Spleen (tissue), 7 donors: ENCODE results near the gene PCDHB2.

Source experiments
- CTCF ChIP-seq, 11 experiments: fragments of 200-600 bp in 7 of 11; fragments of 450-650 bp in 4 of 11; sonication (generic) in 4 of 11; IDR thresholded peaks in 8 of 11; conservative IDR thresholded peaks in 3 of 11; 1 replicate in 7 of 11; 2 replicates in 4 of 11; pipeline versions ENCODE4 v1.4.0 to v1.8.0; 2016 to 2021; ENCODE audit warnings: antibody characterized with exemption in 11 of 11, inconsistent platforms in 4 of 11, mild to moderate bottlenecking in 1 of 11
- POLR2A ChIP-seq, 3 donors: fragments of 450-650 bp; IDR thresholded peaks; one replicate each; pipeline ENCODE4 v1.5.1; 2017; ENCODE audit warnings: antibody characterized with exemption in 3 of 3, mild to moderate bottlenecking in 1 of 3
- POLR2AphosphoS5 ChIP-seq, 3 donors: sonication (generic); formaldehyde crosslinking; IDR thresholded peaks; one replicate each; pipeline ENCODE4 v1.5.1; 2017; ENCODE audit warnings: antibody characterized with exemption in 3 of 3
- donor health status: DM: no; HTN: no; CAD: no; lungs with moderate emphysema.
- donor health status: DM: no; HTN: no; CAD: no.
- donor health status: DM: no; HTN: no; CAD: no.

GRCh38 chr5:141050622-141051520, 43.5 kb upstream of the PCDHB2 start, which contains the start of gene PCDHB1:
- TF ChIP-seq POLR2AphosphoS5 (IDR thresholded peaks at IDR 0.05) (no peak), CTCF (IDR thresholded peaks at IDR 0.05 in 8 of 11, conservative IDR thresholded peaks at IDR 0.05 in 3 of 11) (no peak), POLR2A (IDR thresholded peaks at IDR 0.05) (no peak)
